K562 (cell line): Measurements from ENCODE around the gene NFKB2. TPM values are rescaled to one million over a fixed set of nuclear protein-coding genes. Genes with fewer than 3 reads are reported as not detected.
A peak's percentile ranks its signal among the peaks of the same experiment; 100 is the strongest.

ENCODE experiments used
- ATAC-seq: fragments of 200-7000 bp; cut with Tn5 transposase; 3 replicates; pipeline ENCODE4 v1.9.1; 2020; ENCODE audit warnings: moderate library complexity
- BruUV-seq: library from RNA; stranded (reverse); fragments of 400-500 nt; replicated peaks from 2 replicates; lab custom pipeline; 2021; lab: Mats Ljungman, UMichigan
- CTCF ChIA-PET: fragments of 300-600 bp; formaldehyde crosslinking; extraction: SDS; loops from one replicate; lab custom pipeline; 2021; ENCODE audit warnings: low intra/inter-chr PET ratio; lab: Yijun Ruan, JAX
- POLR2A ChIA-PET: fragments of 300-600, 350-650 bp; sonication (Branson Sonifier 250); formaldehyde crosslinking; extraction: SDS; loops from one replicate; lab custom pipeline; 2021; ENCODE audit warnings: antibody characterized with exemption, inconsistent platforms; lab: Yijun Ruan, JAX
- DNase-seq, 4 experiments: peaks; one replicate each; pipeline versions ENCODE4 v3.0.0 to v3.0.0-alpha.2; 2011 to 2018; ENCODE audit warnings: low spot score in 3 of 4, mixed read lengths in 3 of 4; ENCODE audit errors: extremely low read depth in 1 of 4
- FAIRE-seq: peaks from 2 replicates; lab custom pipeline; 2011; peaks lifted over from hg19 to GRCh38; lab: Jason Lieb, UNC
- H2AFZ ChIP-seq: 2 replicates; pipeline ENCODE4 v1.6.0; 2011; ENCODE audit warnings: low read depth, low read length, control low read depth, inconsistent platforms
- H3K27ac ChIP-seq: fragments of 200-600 bp; 3 replicates; pipeline ENCODE4 v1.8.0; 2011; ENCODE audit warnings: low read depth, mild to moderate bottlenecking, control low read depth, inconsistent platforms, low read length, moderate library complexity, mixed read lengths; ENCODE audit errors: extremely low read depth
- H3K27me3 ChIP-seq, 2 experiments: fragments of 300-600 bp in 1 of 2; 2 replicates in 1 of 2; 3 replicates in 1 of 2; pipeline versions ENCODE4 v1.6.0 to v1.8.0; 2011; ENCODE audit warnings: inconsistent platforms in 2 of 2, low read length in 2 of 2, mild to moderate bottlenecking in 1 of 2, mixed read lengths in 1 of 2, moderate library complexity in 1 of 2; ENCODE audit not compliant: control insufficient read depth in 2 of 2, insufficient read depth in 2 of 2
- H3K36me3 ChIP-seq: fragments of 300-600 bp; 3 replicates; pipeline ENCODE4 v1.8.0; 2011; ENCODE audit warnings: mild to moderate bottlenecking, low read length, inconsistent platforms; ENCODE audit not compliant: control insufficient read depth, insufficient read depth
- H3K4me1 ChIP-seq, 2 experiments: fragments of 200-600 bp in 1 of 2; replicated peaks in 1 of 2; 2 replicates in 1 of 2; 3 replicates in 1 of 2; pipeline versions ENCODE4 v1.5.1 to v1.8.0; 2011; ENCODE audit warnings: inconsistent platforms in 2 of 2, low read length in 2 of 2, mild to moderate bottlenecking in 1 of 2, mixed read lengths in 1 of 2, moderate library complexity in 1 of 2; ENCODE audit not compliant: control insufficient read depth in 2 of 2, insufficient read depth in 2 of 2
- H3K4me2 ChIP-seq: 2 replicates; pipeline ENCODE4 v1.6.1; 2011; ENCODE audit warnings: low read length, control low read depth, inconsistent platforms, mixed read lengths; ENCODE audit not compliant: insufficient read depth
- H3K4me3 ChIP-seq: fragments of 200-600 bp; sonication (generic), shearing (Covaris generic); 2 replicates; pipeline ENCODE4 v1.5.1; 2016; ENCODE audit warnings: control low read depth, inconsistent platforms
- H3K79me2 ChIP-seq: fragments of 200-600 bp; 3 replicates; pipeline ENCODE4 v1.8.0; 2011; ENCODE audit warnings: low read length, inconsistent platforms; ENCODE audit not compliant: control insufficient read depth, insufficient read depth
- H3K9ac ChIP-seq, 2 experiments: 2 replicates each; pipeline versions ENCODE4 v1.6.0 to v1.6.1; 2011; ENCODE audit warnings: low read depth in 2 of 2, low read length in 2 of 2, control low read depth in 1 of 2, inconsistent platforms in 1 of 2, mild to moderate bottlenecking in 1 of 2, mixed read lengths in 1 of 2; ENCODE audit not compliant: insufficient read depth in 1 of 2
- H3K9me1 ChIP-seq: one replicate; pipeline ENCODE4 v1.6.0; 2011; ENCODE audit warnings: inconsistent platforms, mild to moderate bottlenecking, low read length, moderate library complexity; ENCODE audit not compliant: control insufficient read depth, insufficient read depth
- H3K9me3 ChIP-seq: replicated peaks from 2 replicates; pipeline ENCODE4 v1.5.1; 2011; ENCODE audit warnings: low read depth, low read length, inconsistent platforms; ENCODE audit not compliant: control insufficient read depth, insufficient read depth
- H4K20me1 ChIP-seq: replicated peaks from 2 replicates; pipeline ENCODE4 v1.6.1; 2011; ENCODE audit warnings: low read length, inconsistent platforms, mixed read lengths; ENCODE audit not compliant: control insufficient read depth, insufficient read depth
- CTCF ChIP-seq, 3 experiments: IDR thresholded peaks in 2 of 3; conservative IDR thresholded peaks in 1 of 3; 2 replicates each; pipeline ENCODE4 v1.5.1; 2011 to 2012; ENCODE audit warnings: low read length in 3 of 3, mild to moderate bottlenecking in 3 of 3, control low read depth in 2 of 3, improper control_type of control experiment in 1 of 3, inconsistent platforms in 1 of 3, low read depth in 1 of 3, mixed read lengths in 1 of 3, moderate library complexity in 1 of 3; ENCODE audit not compliant: insufficient read depth in 2 of 3
- ESRRB ChIP-seq: fragments of 250-450 bp; sonication (Bioruptor Pico); IDR thresholded peaks from 2 replicates; pipeline ENCODE4 v1.5.0; 2020; ENCODE audit warnings: mild to moderate bottlenecking, moderate library complexity, borderline replicate concordance
- GTF2A2 ChIP-seq: IDR thresholded peaks from 2 replicates; pipeline ENCODE4 v1.6.1; 2016; ENCODE audit warnings: mild to moderate bottlenecking, missing genetic modification characterization, missing compliant biosample characterization
- POLR2A ChIP-seq: fragments of 450-650 bp; conservative IDR thresholded peaks from 2 replicates; pipeline ENCODE4 v1.6.1; 2016
- RBM25 ChIP-seq: fragments of 200-400 bp; formaldehyde crosslinking; IDR thresholded peaks from 2 replicates; pipeline ENCODE4 v1.6.1; 2018; ENCODE audit warnings: low read length, low read depth, moderate library complexity; ENCODE audit not compliant: severe bottlenecking
- SAP30 ChIP-seq: fragments of 200-600 bp; sonication (generic); IDR thresholded peaks from 2 replicates; pipeline ENCODE4 v1.6.1; 2012; ENCODE audit warnings: borderline replicate concordance, low read depth, mild to moderate bottlenecking, moderate library complexity, low read length, control low read depth, inconsistent platforms; ENCODE audit not compliant: insufficient read depth, poor library complexity, severe bottlenecking
- TFAP4 ChIP-seq: sonication (generic); formaldehyde crosslinking; IDR thresholded peaks from 2 replicates; pipeline ENCODE4 v1.8.0; 2022; ENCODE audit warnings: missing genetic modification reagents, mild to moderate bottlenecking, moderate library complexity, borderline replicate concordance
- U2AF2 ChIP-seq: fragments of 200-400 bp; formaldehyde crosslinking; optimal IDR thresholded peaks from 2 replicates; pipeline ENCODE3; 2017; ENCODE audit warnings: low read depth, mild to moderate bottlenecking, low read length
- YBX1 ChIP-seq: fragments of 450-650 bp; IDR thresholded peaks from 2 replicates; pipeline ENCODE4 v1.7.1; 2016; ENCODE audit warnings: mild to moderate bottlenecking
- ZHX1 ChIP-seq: fragments of 150-350 bp; conservative IDR thresholded peaks from 2 replicates; pipeline ENCODE4 v1.6.1; 2014; ENCODE audit warnings: low read length
- WGBS: fragments of 100-300 bp; shearing (Covaris generic); methylation state at CpG from one replicate; pipeline ENCODE4 v1.1.6; 2016; ENCODE audit warnings: low coverage, mixed read lengths; ENCODE audit not compliant: insufficient coverage; ENCODE audit errors: missing lambda C conversion rate; 5-methylcytosine and 5-hydroxymethylcytosine counted together
- in situ Hi-C: fragments of 300-500 bp; cut with MboI; formaldehyde crosslinking; loops from 4 replicates; pipeline ENCODE4 v1.15.0; 2018; ENCODE audit warnings: inconsistent platforms, mixed read lengths
- intact Hi-C: fragments of 100-400 bp; cut with micrococcal nuclease; formaldehyde crosslinking; loops from 2 replicates; pipeline ENCODE4 v1.14.2; 2022
- polyA plus RNA-seq, 8 experiments: library from polyadenylated mRNA; depleted of rRNA in 4 of 8; stranded (reverse) in 5 of 8; unstranded in 3 of 8; fragments of >200 nt; fragmentation: Nextera tagmentation in 2 of 8; fragmentation: Illumina TruSeq in 1 of 8; extraction: Ambion mirVana in 2 of 8; extraction: Trizol in 1 of 8; gene quantifications; 2 replicates each; pipeline versions ENCODE4 v1.2.1 to v1.2.3, GENCODE V29; 2011 to 2014; ENCODE audit warnings: inconsistent platforms in 1 of 8, missing spikeins in 1 of 8
- total RNA-seq, 7 experiments: library from RNA; depleted of rRNA in 6 of 7; stranded (reverse); fragments of >200 nt in 6 of 7; fragmentation: Illumina TruSeq in 2 of 7; extraction: Trizol in 2 of 7; gene quantifications; 2 replicates each; pipeline versions ENCODE4 v1.2.1 to v1.2.3, GENCODE V29; 2011 to 2021; ENCODE audit warnings: low replicate concordance in 1 of 7

NFKB2 gene
- total and polyA plus RNA-seq, 9 of the 15 experiments (the other 6 are each of a cell fraction or from before 2014, with no cell fraction given) = 0.07 to 20.3 (median 7.9) TPM

GRCh38 chr10:102435529-102436233, 40.2 kb downstream of the NFKB2 start (continued):
- no peak for TF ChIP-seq YBX1
- TF ChIP-seq ESRRB (CRISPR knock-in tag) = no peak
- no peak for TF ChIP-seq GTF2A2 (tag)
- peak; percentile 94 for TF ChIP-seq POLR2A
- TF ChIP-seq U2AF2 = no peak
- no peak for TF ChIP-seq SAP30
- no peak for TF ChIP-seq CTCF (IDR thresholded peaks at IDR 0.05 in 2 of 3, conservative IDR thresholded peaks at IDR 0.05 in 1 of 3; ENCODE audit: insufficient read depth in 2 of 3, low read depth in 1 of 3, low read length in 3 of 3)
- no peak for TF ChIP-seq RBM25

GRCh38 chr10:102436312-102436711, 40.8 kb downstream of the NFKB2 start:
- ChIA-PET CTCF (no interaction called here), POLR2A (interaction anchor here (0.6 to 3.3 kb wide), 11 partner anchors 14 to 322 kb away, joined by 3 to 34 read pairs (median 3); partner anchors contain the start of genes C10orf95 and FBXL15)
- no peaks in the 10 kb centered on the region for H3K9me3 ChIP-seq
- FAIRE-seq (no peak), ATAC-seq (no peak), DNase-seq (no peak)
- peaks cover 51% of the 10 kb centered on the region for H3K79me2 ChIP-seq
- H4K20me1 ChIP-seq = peaks cover 4% of the 10 kb centered on the region
- peaks cover 29 to 45% of the 10 kb centered on the region in 2 experiments for H3K4me1 ChIP-seq
- no peak overlapping the region for H2AFZ ChIP-seq
- 0% methylated on average over 6 of the region's 6 CpGs for WGBS
- intact Hi-C loops = no loop called here
- H3K36me3 ChIP-seq = peaks cover 11% of the 10 kb centered on the region; the same call in 2 of the 3 replicates
- peak overlapping the region; percentile 76 to 86 for H3K9ac ChIP-seq
- H3K4me3 ChIP-seq = peak overlapping the region; percentile 80
- H3K27me3 ChIP-seq = no peaks in the 10 kb centered on the region
- peak overlapping the region; percentile 90 for H3K4me2 ChIP-seq
- TF ChIP-seq TFAP4 (CRISPR knock-in tag) = 0 out of 2 replicates have a peak, but pooled peaks have one; percentile 18
- TF ChIP-seq ZHX1 = no peak
- TF ChIP-seq, all 486 proteins: peak for 1
- BruUV-seq = no TSS peak
- in situ Hi-C loops = loop anchor here (25.0 kb wide), 1 partner anchor 599 kb away; the partner anchor contains the start of gene KCNIP2
- H3K9me1 ChIP-seq = no peaks in the 10 kb centered on the region
- peak overlapping the region; percentile 78 for H3K27ac ChIP-seq
